NCI-H2107 treated with DMSO at 0.1 percent for 48 hours (cell line): ENCODE measurements around the gene AKAP6.
A peak's percentile ranks its signal among the peaks of the same experiment; 100 is the strongest.

Experiments
- DNase-seq: peaks from one replicate; lab custom pipeline; 2025; ENCODE audit not compliant: unreplicated experiment; lab: John Stamatoyannopoulos, UW

The AKAP6 gene

GRCh38 chr14:32329146-32329545 is at the start of gene AKAP6:
TSS of gene AKAP6 (plus strand) at chr14:32329298. CDS start at chr14:32433494, 104,196 bp downstream.
- no peak for DNase-seq

- DNase-seq: no peak
Observed at GRCh38 chr14:32286602-32287001, 42.5 kb upstream of the AKAP6 start.

- no peak for DNase-seq
Observed at GRCh38 chr14:32296366-32296765, 32.7 kb upstream of the AKAP6 start.

GRCh38 chr14:32298346-32298745 is 30.8 kb upstream of the AKAP6 start:
- DNase-seq: no peak

- DNase-seq: no peak
Observed at GRCh38 chr14:32300136-32300535, 29.0 kb upstream of the AKAP6 start.

- no peak for DNase-seq
Observed at GRCh38 chr14:32303865-32304264, 25.2 kb upstream of the AKAP6 start.

- DNase-seq: no peak
Observed at GRCh38 chr14:32304296-32304695, 24.8 kb upstream of the AKAP6 start.

- no peak for DNase-seq
Observed at GRCh38 chr14:32306549-32306948, 22.5 kb upstream of the AKAP6 start.

- no peak for DNase-seq
Observed at GRCh38 chr14:32307881-32308582, 21.1 kb upstream of the AKAP6 start.

GRCh38 chr14:32310876-32311275 is 18.2 kb upstream of the AKAP6 start:
- DNase-seq: no peak

GRCh38 chr14:32311294-32312009 is 17.6 kb upstream of the AKAP6 start:
- DNase-seq: no peak

GRCh38 chr14:32312010-32312331 is 17.1 kb upstream of the AKAP6 start:
- DNase-seq: no peak

- DNase-seq: no peak
Observed at GRCh38 chr14:32313844-32314376, 15.2 kb upstream of the AKAP6 start.

- no peak for DNase-seq
Observed at GRCh38 chr14:32318087-32318795, 10.9 kb upstream of the AKAP6 start.

- no peak for DNase-seq
Observed at GRCh38 chr14:32319368-32320049, 9.6 kb upstream of the AKAP6 start.

GRCh38 chr14:32324601-32325000 is 4.5 kb upstream of the AKAP6 start:
- DNase-seq: no peak

GRCh38 chr14:32327255-32327961 is 1.7 kb upstream of the AKAP6 start:
- DNase-seq: no peak

- no peak for DNase-seq
Observed at GRCh38 chr14:32329690-32330285, 690 bp downstream of the AKAP6 start.

GRCh38 chr14:32330351-32331111 is 1.4 kb downstream of the AKAP6 start:
- peak; percentile 57 for DNase-seq

GRCh38 chr14:32331206-32331605 is 2.1 kb downstream of the AKAP6 start:
- no peak for DNase-seq
